Trophoblast cell (in vitro differentiated cells and primary cell): Measurements from ENCODE around the gene TUFT1.
A peak's percentile ranks its signal among the peaks of the same experiment; 100 is the strongest.
"Not testable (repeated sequence)": the region's sequence is repeated elsewhere in the genome, so short reads cannot be mapped to it uniquely, and the experiment has no call there.

Experiments
- DNase-seq, 2 donors: peaks; one replicate each; pipeline ENCODE4 v3.0.0-alpha.2; 2016
- H2AFZ ChIP-seq: 2 replicates; pipeline ENCODE4 v1.6.1; 2013; ENCODE audit warnings: low read length, moderate library complexity, mild to moderate bottlenecking; ENCODE audit not compliant: insufficient read depth, poor library complexity
- H2AK5ac ChIP-seq: 2 replicates; pipeline ENCODE4 v1.6.1; 2013; ENCODE audit warnings: mild to moderate bottlenecking, low read length
- H2BK120ac ChIP-seq: 2 replicates; pipeline ENCODE4 v1.6.1; 2013; ENCODE audit warnings: low read length, mild to moderate bottlenecking, moderate library complexity; ENCODE audit not compliant: insufficient read depth, poor library complexity
- H2BK12ac ChIP-seq: 2 replicates; pipeline ENCODE4 v1.6.1; 2013; ENCODE audit warnings: mild to moderate bottlenecking, low read length, moderate library complexity
- H2BK5ac ChIP-seq: 2 replicates; pipeline ENCODE4 v1.6.1; 2013; ENCODE audit warnings: low read length, low read depth, moderate library complexity, mild to moderate bottlenecking; ENCODE audit not compliant: poor library complexity
- H3K14ac ChIP-seq: 2 replicates; pipeline ENCODE4 v1.6.1; 2013; ENCODE audit warnings: mild to moderate bottlenecking, low read length
- H3K18ac ChIP-seq: 2 replicates; pipeline ENCODE4 v1.6.1; 2013; ENCODE audit warnings: mild to moderate bottlenecking, low read length
- H3K23ac ChIP-seq: 2 replicates; pipeline ENCODE4 v1.6.1; 2013; ENCODE audit warnings: low read length
- H3K27ac ChIP-seq: 2 replicates; pipeline ENCODE4 v1.5.1; 2013; ENCODE audit warnings: low read depth, mild to moderate bottlenecking, inconsistent platforms, low read length, moderate library complexity
- H3K27me3 ChIP-seq: 2 replicates; pipeline ENCODE4 v1.6.1; 2013; ENCODE audit warnings: inconsistent platforms, mild to moderate bottlenecking, low read length, moderate library complexity; ENCODE audit not compliant: insufficient read depth
- H3K36me3 ChIP-seq, 2 experiments: 1 replicate in 1 of 2; 2 replicates in 1 of 2; pipeline ENCODE4 v1.6.1; 2013; ENCODE audit warnings: low read length in 2 of 2, mild to moderate bottlenecking in 2 of 2, moderate library complexity in 1 of 2; ENCODE audit not compliant: insufficient read depth in 2 of 2, control insufficient read depth in 1 of 2
- H3K4ac ChIP-seq: 2 replicates; pipeline ENCODE4 v1.6.1; 2013; ENCODE audit warnings: low read depth, mild to moderate bottlenecking, low read length, moderate library complexity
- H3K4me1 ChIP-seq, 2 experiments: 1 replicate in 1 of 2; 2 replicates in 1 of 2; pipeline ENCODE4 v1.6.1; 2013; ENCODE audit warnings: low read length in 2 of 2, mild to moderate bottlenecking in 2 of 2, moderate library complexity in 1 of 2; ENCODE audit not compliant: insufficient read depth in 2 of 2, control insufficient read depth in 1 of 2
- H3K4me2 ChIP-seq: 2 replicates; pipeline ENCODE4 v1.6.1; 2013; ENCODE audit warnings: inconsistent platforms, mild to moderate bottlenecking, low read length, moderate library complexity
- H3K4me3 ChIP-seq: 2 replicates; pipeline ENCODE4 v1.5.1; 2013; ENCODE audit warnings: mild to moderate bottlenecking, low read depth, low read length, inconsistent platforms
- H3K79me1 ChIP-seq: one replicate; pipeline ENCODE4 v1.6.1; 2013; ENCODE audit warnings: low read length
- H3K79me2 ChIP-seq: 2 replicates; pipeline ENCODE4 v1.6.1; 2013; ENCODE audit warnings: low read length, mild to moderate bottlenecking; ENCODE audit not compliant: control insufficient read depth, insufficient read depth, poor library complexity
- H3K9ac ChIP-seq: 2 replicates; pipeline ENCODE4 v1.6.1; 2013; ENCODE audit warnings: mild to moderate bottlenecking, low read length
- H3K9me3 ChIP-seq: 2 replicates; pipeline ENCODE4 v1.6.1; 2013; ENCODE audit warnings: low read depth, mild to moderate bottlenecking, control low read depth, inconsistent platforms, low read length; ENCODE audit not compliant: insufficient read depth
- H4K12ac ChIP-seq: 2 replicates; pipeline ENCODE4 v1.6.1; 2013; ENCODE audit warnings: low read depth, mild to moderate bottlenecking, low read length, moderate library complexity
- H4K8ac ChIP-seq: 2 replicates; pipeline ENCODE4 v1.6.1; 2013; ENCODE audit warnings: low read depth, mild to moderate bottlenecking, low read length, moderate library complexity
- H4K91ac ChIP-seq: one replicate; pipeline ENCODE4 v1.6.1; 2013; ENCODE audit warnings: low read depth, mild to moderate bottlenecking, low read length, moderate library complexity
- WGBS: extraction: QIAGEN DNeasy Blood & Tissue Kit; methylation state at CpG from one replicate; pipeline ENCODE4 v1.1.7; 2013; ENCODE audit warnings: missing lambda C conversion rate; ENCODE audit not compliant: insufficient read length, insufficient coverage; ENCODE audit errors: extremely low coverage; 5-methylcytosine and 5-hydroxymethylcytosine counted together

The TUFT1 gene

GRCh38 chr1:151520359-151520758 is 19.8 kb upstream of the TUFT1 start:
- peaks cover 9% of the 10 kb centered on the region for H3K79me2 ChIP-seq
- H3K4ac ChIP-seq: no peak overlapping the region
- H3K18ac ChIP-seq: no peak overlapping the region
- no peak overlapping the region for H3K14ac ChIP-seq
- no peak overlapping the region for H2AK5ac ChIP-seq
- no peaks in the 10 kb centered on the region for H3K27me3 ChIP-seq
- H3K9me3 ChIP-seq: no peaks in the 10 kb centered on the region
- H3K23ac ChIP-seq: no peak overlapping the region
- peaks cover 14 to 15% of the 10 kb centered on the region in 2 experiments for H3K4me1 ChIP-seq
- H3K79me1 ChIP-seq: peaks cover 13% of the 10 kb centered on the region
- H2BK12ac ChIP-seq: no peak overlapping the region
- no peak overlapping the region for H3K4me2 ChIP-seq
- peak overlapping the region; percentile 4 for H3K9ac ChIP-seq
- DNase-seq: no peak
- H3K36me3 ChIP-seq: peaks cover 31 to 38% of the 10 kb centered on the region in 2 experiments
- H2AFZ ChIP-seq: no peak overlapping the region
- H4K8ac ChIP-seq: no peak overlapping the region
- H2BK120ac ChIP-seq: no peak overlapping the region
- H4K12ac ChIP-seq: no peak overlapping the region
- H4K91ac ChIP-seq: no peak overlapping the region
- H3K4me3 ChIP-seq: no peak overlapping the region
- no peak overlapping the region for H2BK5ac ChIP-seq
- no peak overlapping the region for H3K27ac ChIP-seq
- WGBS: no CpG with 5 or more reads among the region's 4 CpGs

GRCh38 chr1:151522427-151522826 is 17.7 kb upstream of the TUFT1 start:
- not testable (repeated sequence) for H2AFZ ChIP-seq, H3K4ac ChIP-seq, H4K91ac ChIP-seq, H4K8ac ChIP-seq, H3K79me1 ChIP-seq, H3K27ac ChIP-seq, H3K23ac ChIP-seq, H2BK5ac ChIP-seq, H4K12ac ChIP-seq, H3K4me1 ChIP-seq, DNase-seq, H3K4me3 ChIP-seq, H3K14ac ChIP-seq, H2BK120ac ChIP-seq, H3K18ac ChIP-seq, H3K9ac ChIP-seq, H2AK5ac ChIP-seq, H3K4me2 ChIP-seq, H2BK12ac ChIP-seq, H3K79me2 ChIP-seq, H3K27me3 ChIP-seq, H3K9me3 ChIP-seq
- WGBS: no CpG with 5 or more reads among the region's 7 CpGs
- peaks cover 45 to 47% of the 10 kb centered on the region in 2 experiments for H3K36me3 ChIP-seq

GRCh38 chr1:151523326-151523725 is 16.8 kb upstream of the TUFT1 start:
- Histone ChIP-seq H4K12ac (no peak overlapping the region), H3K9ac (no peak overlapping the region), H2BK12ac (no peak overlapping the region), H3K4me3 (no peak overlapping the region), H3K9me3 (no peaks in the 10 kb centered on the region), H3K4ac (no peak overlapping the region), H3K36me3 (peaks cover 46 to 47% of the 10 kb centered on the region in 2 experiments), H4K91ac (no peak overlapping the region), H3K79me1 (peaks cover 4% of the 10 kb centered on the region), H3K4me2 (no peak overlapping the region), H2AK5ac (no peak overlapping the region), H3K79me2 (peaks cover 7% of the 10 kb centered on the region), H2BK120ac (no peak overlapping the region), H2BK5ac (no peak overlapping the region), H3K18ac (no peak overlapping the region), H3K27me3 (no peaks in the 10 kb centered on the region), H3K23ac (no peak overlapping the region), H4K8ac (no peak overlapping the region), H3K4me1 (peaks cover 7 to 8% of the 10 kb centered on the region in 2 experiments), H3K14ac (no peak overlapping the region), H2AFZ (no peak overlapping the region), H3K27ac (no peak overlapping the region)
- DNase-seq: no peak
- WGBS: no CpG with 5 or more reads among the region's 5 CpGs

- Histone ChIP-seq H3K14ac (no peak overlapping the region), H2AK5ac (no peak overlapping the region), H3K23ac (no peak overlapping the region), H3K79me2 (peaks cover 2% of the 10 kb centered on the region), H3K9ac (no peak overlapping the region), H3K4me1 (peaks cover 7 to 8% of the 10 kb centered on the region in 2 experiments), H3K36me3 (peaks cover 42 to 43% of the 10 kb centered on the region in 2 experiments), H2BK5ac (no peak overlapping the region), H3K9me3 (no peaks in the 10 kb centered on the region), H3K18ac (no peak overlapping the region), H3K4ac (no peak overlapping the region), H3K79me1 (no peaks in the 10 kb centered on the region), H2BK12ac (no peak overlapping the region), H4K8ac (no peak overlapping the region), H4K12ac (no peak overlapping the region), H4K91ac (no peak overlapping the region), H3K4me2 (no peak overlapping the region), H2BK120ac (no peak overlapping the region), H3K27me3 (no peaks in the 10 kb centered on the region), H3K27ac (no peak overlapping the region), H2AFZ (no peak overlapping the region), H3K4me3 (no peak overlapping the region)
- no CpG with 5 or more reads among the region's 7 CpGs for WGBS
- no peak for DNase-seq
Measured at GRCh38 chr1:151524736-151525135, 15.4 kb upstream of the TUFT1 start.
